Lung (tissue), 16 donors: ENCODE data around the gene PAK4. TPM values are rescaled to one million over a fixed set of nuclear protein-coding genes. Genes with fewer than 3 reads are reported as not detected.

Source experiments
- ATAC-seq: fragments of 200-7000 bp; cut with Tn5 transposase; one replicate; pipeline ENCODE4 v1.9.1; 2020; ENCODE audit warnings: moderate number of reproducible peaks; ENCODE audit not compliant: insufficient read depth, low FRiP score
- DNase-seq, 3 donors: peaks; one replicate each; pipeline ENCODE4 v3.0.0-alpha.2; 2013 to 2017
- H3K27ac ChIP-seq, 2 donors: one replicate each; pipeline ENCODE4 v1.5.1; 2013; ENCODE audit warnings: mild to moderate bottlenecking in 2 of 2, moderate library complexity in 2 of 2, control low read depth in 1 of 2, inconsistent platforms in 1 of 2, low read depth in 1 of 2, low read length in 1 of 2
- H3K27me3 ChIP-seq, 3 donors: one replicate each; pipeline ENCODE4 v1.5.1; 2013; ENCODE audit warnings: low read length in 2 of 3; ENCODE audit not compliant: control insufficient read depth in 3 of 3, insufficient read depth in 3 of 3
- H3K36me3 ChIP-seq, 4 donors: one replicate each; pipeline ENCODE4 v1.5.1; 2013; ENCODE audit warnings: low read length in 4 of 4, mild to moderate bottlenecking in 1 of 4, moderate library complexity in 1 of 4; ENCODE audit not compliant: control insufficient read depth in 4 of 4, insufficient read depth in 4 of 4
- H3K4me1 ChIP-seq, 5 donors: one replicate each; pipeline ENCODE4 v1.5.1; 2013; ENCODE audit warnings: low read length in 5 of 5, mild to moderate bottlenecking in 2 of 5, moderate library complexity in 1 of 5; ENCODE audit not compliant: control insufficient read depth in 5 of 5, insufficient read depth in 5 of 5
- H3K4me3 ChIP-seq: one replicate; pipeline ENCODE4 v1.5.1; 2013; ENCODE audit warnings: mild to moderate bottlenecking, control low read depth, moderate library complexity
- H3K9ac ChIP-seq, 2 donors: one replicate each; pipeline ENCODE4 v1.5.1; 2013; ENCODE audit warnings: low read length in 2 of 2, control low read depth in 1 of 2; ENCODE audit not compliant: insufficient read depth in 1 of 2
- H3K9me3 ChIP-seq, 4 donors: one replicate each; pipeline ENCODE4 v1.5.1; 2013; ENCODE audit warnings: low read length in 3 of 4, mild to moderate bottlenecking in 1 of 4, moderate library complexity in 1 of 4; ENCODE audit not compliant: control insufficient read depth in 4 of 4, insufficient read depth in 3 of 4
- WGBS, 2 donors: extraction: QIAGEN DNeasy Blood & Tissue Kit; methylation state at CpG; one replicate each; pipeline ENCODE4 v1.1.7; 2013; 5-methylcytosine and 5-hydroxymethylcytosine counted together
- long read RNA-seq, 5 donors: transcript quantifications; one replicate each; lab custom pipeline, GENCODE V29; 2026
- polyA plus RNA-seq, 2 donors: library from polyadenylated mRNA; stranded (reverse); fragments of 200-250 nt; gene quantifications; one replicate each; pipeline ENCODE4 v1.2.1, GENCODE V29; 2013
- total RNA-seq, 2 donors: library from RNA; depleted of rRNA in 1 of 2; stranded (reverse); fragments of >200 nt in 1 of 2; gene quantifications; one replicate each; pipeline ENCODE4 v1.2.1, GENCODE V29; 2014 to 2021
- TF ChIP-seq, protein P1 (sequence below): IDR thresholded peaks from 2 replicates; pipeline ENCODE4 v1.5.1; 2012; ENCODE audit warnings: mild to moderate bottlenecking; ENCODE audit errors: control extremely low read depth, extremely low read depth
- donor health status: control.
- donor health status: control.
- donor health status: Bipolar disorder and iron deficiency.
- donor health status: healthy.
- donor health status: DM: yes; HTN: yes; CAD: no.

PAK4 gene
- 10 to 100 TPM; 23.2 to 60.8 TPM for total RNA-seq
- 10 to 100 TPM; 34.8 to 38.5 TPM for polyA plus RNA-seq
- long read RNA-seq, donor 1, partial matches to known transcripts: 26 of 34 reads
- long read RNA-seq, donor 1, other reads (novel, unspliced or antisense): 6 of 34 reads
- long read RNA-seq, donor 2: 0 reads
- long read RNA-seq, donor 3: 0 reads
- long read RNA-seq, donor 4: 0 reads
- long read RNA-seq, donor 5, partial matches to known transcripts: 16 of 24 reads
- long read RNA-seq, donor 5, other reads (novel, unspliced or antisense): 5 of 24 reads

DNA sequence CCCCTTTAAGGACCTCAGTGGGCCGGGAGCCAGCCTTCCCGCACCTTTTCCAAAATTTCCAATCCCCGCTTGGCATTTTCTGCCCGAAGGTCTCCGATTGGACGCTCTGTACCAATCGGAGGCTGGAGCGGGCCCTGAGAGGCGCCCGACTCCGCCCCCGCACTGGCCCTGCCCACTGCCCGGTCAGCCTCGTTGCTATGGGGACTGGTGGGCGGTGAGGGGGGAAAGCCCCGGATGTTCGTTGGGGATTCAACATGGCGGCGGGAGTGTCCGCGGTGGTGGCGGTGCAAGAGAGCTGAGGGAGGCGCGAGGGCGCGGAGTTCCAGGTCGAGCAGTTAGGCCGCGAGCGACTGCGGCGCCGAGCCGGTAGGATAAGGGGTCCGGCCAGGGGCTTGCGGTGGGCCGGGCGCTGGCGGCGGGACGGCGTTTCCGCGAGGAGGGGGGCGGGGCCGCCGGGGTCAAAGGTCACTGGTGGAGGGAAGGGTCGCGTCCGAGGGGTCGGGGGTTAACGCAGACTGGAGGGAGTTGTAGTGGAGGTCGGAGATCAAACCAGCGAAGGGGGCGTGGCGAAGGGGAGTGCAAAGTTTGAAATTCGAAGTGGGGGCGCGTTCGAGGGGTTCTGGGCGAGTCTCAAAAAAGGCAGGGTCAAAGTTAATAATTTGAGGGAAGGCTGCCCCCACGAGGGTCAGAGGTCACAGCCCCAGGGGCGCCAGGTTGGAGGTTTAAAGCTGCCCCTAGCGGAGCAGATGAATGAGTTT is at the start of gene PAK4:
Gene PAK4 (plus strand): TSS at position 233 of the 758 bp plus-strand sequence. CDS start 43,768 bp downstream, outside the sequence.
- H3K9ac ChIP-seq: peak within 1 kb of the TSS; percentile 44 to 74
- peak within 1 kb of the TSS; percentile 76 to 81 for H3K27ac ChIP-seq
- H3K4me3 ChIP-seq: peak within 1 kb of the TSS; percentile 84
- peaks cover 0 to 24% (median 20%) of the 10 kb centered on the region in 5 donors for H3K4me1 ChIP-seq
- 1 to 2% methylated on average over 64 of the region's 64 CpGs for WGBS, 2 donors
- ATAC-seq: peak; percentile 97
- DNase-seq: peak; percentile 99
- no peaks in the 10 kb centered on the region for H3K9me3 ChIP-seq
- H3K36me3 ChIP-seq: peaks cover 0 to 3% (median 0%) of the 10 kb centered on the region in 4 donors
- TF ChIP-seq, protein P1, sequence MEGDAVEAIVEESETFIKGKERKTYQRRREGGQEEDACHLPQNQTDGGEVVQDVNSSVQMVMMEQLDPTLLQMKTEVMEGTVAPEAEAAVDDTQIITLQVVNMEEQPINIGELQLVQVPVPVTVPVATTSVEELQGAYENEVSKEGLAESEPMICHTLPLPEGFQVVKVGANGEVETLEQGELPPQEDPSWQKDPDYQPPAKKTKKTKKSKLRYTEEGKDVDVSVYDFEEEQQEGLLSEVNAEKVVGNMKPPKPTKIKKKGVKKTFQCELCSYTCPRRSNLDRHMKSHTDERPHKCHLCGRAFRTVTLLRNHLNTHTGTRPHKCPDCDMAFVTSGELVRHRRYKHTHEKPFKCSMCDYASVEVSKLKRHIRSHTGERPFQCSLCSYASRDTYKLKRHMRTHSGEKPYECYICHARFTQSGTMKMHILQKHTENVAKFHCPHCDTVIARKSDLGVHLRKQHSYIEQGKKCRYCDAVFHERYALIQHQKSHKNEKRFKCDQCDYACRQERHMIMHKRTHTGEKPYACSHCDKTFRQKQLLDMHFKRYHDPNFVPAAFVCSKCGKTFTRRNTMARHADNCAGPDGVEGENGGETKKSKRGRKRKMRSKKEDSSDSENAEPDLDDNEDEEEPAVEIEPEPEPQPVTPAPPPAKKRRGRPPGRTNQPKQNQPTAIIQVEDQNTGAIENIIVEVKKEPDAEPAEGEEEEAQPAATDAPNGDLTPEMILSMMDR: no peak
- H3K27me3 ChIP-seq: no peaks in the 10 kb centered on the region

- Histone ChIP-seq H3K27me3 (peaks cover 2 to 16% (median 7%) of the 10 kb centered on the region in 3 donors), H3K9ac (no peak overlapping the region), H3K9me3 (no peaks in the 10 kb centered on the region), H3K27ac (no peak overlapping the region), H3K4me1 (no peaks in the 10 kb centered on the region), H3K4me3 (no peak overlapping the region), H3K36me3 (no peaks in the 10 kb centered on the region)
- DNase-seq: no peak
- no peak for ATAC-seq
- TF ChIP-seq, protein P1: no peak
- 91% methylated on average over 11 of the region's 11 CpGs for whole genome bisulfite sequencing, 2 donors
These were observed 48.3 kb upstream of the PAK4 start for GRCh38 chr19:39077323-39077722.

DNA sequence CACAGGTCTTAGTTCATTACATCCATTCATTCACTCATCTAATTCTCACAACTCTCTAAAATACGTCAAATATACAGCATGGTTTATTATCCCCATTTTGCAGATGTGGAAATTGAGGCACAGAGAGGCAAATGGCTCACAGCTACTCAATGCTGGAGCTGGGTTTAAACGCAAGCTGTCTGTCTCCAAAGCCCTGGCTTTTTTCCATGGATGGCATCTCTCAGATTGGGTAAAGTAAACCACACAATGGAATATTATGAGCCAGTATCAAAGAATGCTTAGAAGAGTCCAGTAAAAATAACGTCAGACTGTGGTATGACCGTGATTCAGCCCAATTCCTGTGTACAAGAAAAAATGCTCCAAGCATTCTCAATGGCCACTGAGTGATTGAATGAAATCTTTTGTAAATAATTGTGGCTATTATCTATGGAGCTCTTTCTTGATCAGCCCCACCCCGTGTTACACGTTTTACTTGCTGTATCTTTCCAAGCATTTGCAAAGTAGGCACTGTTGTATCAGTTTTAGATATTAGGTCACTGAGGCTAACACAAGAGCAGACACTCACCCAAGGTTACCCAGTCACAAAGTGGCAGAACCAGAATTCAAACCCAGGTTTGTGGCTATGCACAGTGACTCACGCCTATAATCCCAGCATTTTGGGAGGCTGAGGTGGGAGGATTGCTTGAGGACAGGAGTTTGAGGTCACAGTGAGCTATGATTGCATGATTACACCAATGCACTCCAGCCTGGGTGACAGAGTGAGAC is 47.0 kb upstream of the PAK4 start:
- DNase-seq (no peak), ATAC-seq (no peak)
- H3K4me3 ChIP-seq: no peak overlapping the region
- no peak overlapping the region for H3K9ac ChIP-seq
- H3K9me3 ChIP-seq: no peaks in the 10 kb centered on the region
- 59 to 77% methylated on average over 7 of the region's 7 CpGs for WGBS, 2 donors
- no peak overlapping the region for H3K27ac ChIP-seq
- peaks cover 0 to 9% (median under 1%) of the 10 kb centered on the region in 5 donors for H3K4me1 ChIP-seq
- H3K36me3 ChIP-seq: no peaks in the 10 kb centered on the region
- H3K27me3 ChIP-seq: peaks cover 10 to 23% (median 12%) of the 10 kb centered on the region in 3 donors
- TF ChIP-seq, protein P1: no peak
